Activated CD4-positive, alpha-beta T cell treated with anti-CD3 and anti-CD28 coated beads, Interleukin-2, amount 50 U/mL, for 24 hours (primary cell): Measurements from ENCODE around the gene OPRD1.
A peak's percentile ranks its signal among the peaks of the same experiment; 100 is the strongest.
"Not testable (repeated sequence)": the region's sequence is repeated elsewhere in the genome, so short reads cannot be mapped to it uniquely, and the experiment has no call there.

Experiments used
- DNase-seq, 2 donors: peaks; one replicate each; pipeline ENCODE4 v3.0.0-alpha.2; 2020; ENCODE audit warnings: low read depth in 1 of 2, low spot score in 1 of 2

Gene OPRD1

GRCh38 chr1:28840928-28841544, 29.1 kb downstream of the OPRD1 start:
- no peak for DNase-seq

GRCh38 chr1:28845786-28846543, 34.0 kb downstream of the OPRD1 start:
- no peak for DNase-seq

DNA sequence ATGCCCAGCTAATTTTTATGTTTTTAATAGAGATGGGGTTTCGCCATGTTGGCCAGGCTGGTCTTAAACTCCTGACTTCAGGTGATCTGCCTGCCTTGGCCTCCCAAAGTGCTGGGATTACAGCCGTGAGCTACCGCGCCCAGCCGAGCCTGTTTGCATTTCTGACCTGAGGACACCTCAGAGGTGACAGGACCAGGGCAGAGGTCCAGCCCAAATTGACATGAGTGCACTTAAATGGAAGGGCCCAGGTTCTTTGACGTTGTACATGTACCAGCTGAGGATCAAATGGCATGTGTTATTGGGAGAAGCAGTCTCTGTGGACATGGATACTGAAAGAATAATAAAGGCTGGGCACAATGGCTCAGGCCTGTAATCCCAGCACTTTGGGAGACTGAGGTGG, 35.2 kb downstream of the OPRD1 start:
- not testable (repeated sequence) for DNase-seq

- no peak for DNase-seq
Observed at GRCh38 chr1:28848416-28848815, 36.4 kb downstream of the OPRD1 start.

GRCh38 chr1:28853093-28853742, 41.2 kb downstream of the OPRD1 start:
- DNase-seq, result no peak

DNA sequence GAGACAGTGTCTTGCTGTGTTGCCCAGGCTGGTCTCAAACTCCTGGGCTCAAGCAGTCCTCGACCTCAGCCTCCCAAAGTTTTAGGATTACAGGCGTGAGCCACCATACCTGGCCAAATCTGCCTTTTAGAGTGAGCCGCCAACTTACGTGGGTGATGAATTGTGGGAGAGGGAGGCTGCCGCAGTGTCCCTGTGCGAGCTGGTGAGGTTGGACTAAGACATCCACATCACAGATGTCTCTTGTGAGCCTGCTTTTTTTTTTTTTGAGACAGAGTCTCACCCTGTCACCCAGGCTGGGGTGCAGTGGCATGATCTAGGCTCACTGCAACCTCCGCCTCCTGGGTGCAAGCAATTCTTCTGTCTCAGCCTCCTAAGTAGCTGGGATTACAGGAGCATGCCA, 42.4 kb downstream of the OPRD1 start:
- DNase-seq, result not testable (repeated sequence)

DNA sequence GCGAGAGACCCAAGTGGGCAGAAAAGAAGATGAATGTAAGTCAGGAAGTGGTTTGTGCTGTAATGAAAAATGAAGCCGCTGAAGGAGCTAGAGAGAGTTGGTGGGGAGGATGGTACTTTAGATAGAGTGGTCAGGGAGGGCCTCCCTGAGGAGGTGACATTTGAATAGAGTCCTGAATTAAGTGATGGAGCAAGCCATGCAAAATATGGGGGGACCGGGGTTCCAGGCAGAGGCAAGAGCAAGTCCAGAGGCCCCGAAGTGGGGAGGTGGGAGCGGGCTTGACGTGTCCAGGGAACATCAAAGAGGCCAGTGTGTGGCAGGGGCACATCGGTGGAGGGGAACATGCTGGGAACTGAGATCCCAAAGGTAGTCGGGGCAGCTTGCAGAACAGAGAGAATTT, 43.1 kb downstream of the OPRD1 start:
- DNase-seq, result no peak

DNA sequence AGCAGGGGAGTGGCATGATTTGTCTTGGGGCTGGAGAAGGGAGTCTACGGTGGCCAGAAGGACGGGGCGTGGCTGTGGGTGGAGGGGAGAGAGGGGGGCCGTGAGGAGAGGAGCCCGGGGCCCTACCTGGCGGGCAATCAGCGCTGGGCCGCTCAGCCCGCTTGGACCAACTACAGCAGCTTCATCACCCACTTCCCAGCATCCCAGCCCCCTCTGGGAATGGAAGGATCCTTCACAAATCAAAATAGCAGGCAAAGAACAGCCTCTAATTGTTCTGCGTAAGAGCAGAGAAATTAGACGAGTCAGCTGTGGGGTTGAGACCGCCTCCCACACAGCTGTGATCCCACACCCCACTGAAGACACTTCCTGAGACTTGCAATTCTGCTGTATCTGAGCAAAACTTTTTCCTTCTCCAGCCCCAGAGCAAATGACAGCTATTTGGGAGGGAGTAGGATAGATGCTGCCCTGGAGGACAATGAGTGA, 43.5 kb downstream of the OPRD1 start:
- DNase-seq, result no peak

- no peak for DNase-seq
Observed at GRCh38 chr1:28855969-28856368, 44.0 kb downstream of the OPRD1 start.

DNA sequence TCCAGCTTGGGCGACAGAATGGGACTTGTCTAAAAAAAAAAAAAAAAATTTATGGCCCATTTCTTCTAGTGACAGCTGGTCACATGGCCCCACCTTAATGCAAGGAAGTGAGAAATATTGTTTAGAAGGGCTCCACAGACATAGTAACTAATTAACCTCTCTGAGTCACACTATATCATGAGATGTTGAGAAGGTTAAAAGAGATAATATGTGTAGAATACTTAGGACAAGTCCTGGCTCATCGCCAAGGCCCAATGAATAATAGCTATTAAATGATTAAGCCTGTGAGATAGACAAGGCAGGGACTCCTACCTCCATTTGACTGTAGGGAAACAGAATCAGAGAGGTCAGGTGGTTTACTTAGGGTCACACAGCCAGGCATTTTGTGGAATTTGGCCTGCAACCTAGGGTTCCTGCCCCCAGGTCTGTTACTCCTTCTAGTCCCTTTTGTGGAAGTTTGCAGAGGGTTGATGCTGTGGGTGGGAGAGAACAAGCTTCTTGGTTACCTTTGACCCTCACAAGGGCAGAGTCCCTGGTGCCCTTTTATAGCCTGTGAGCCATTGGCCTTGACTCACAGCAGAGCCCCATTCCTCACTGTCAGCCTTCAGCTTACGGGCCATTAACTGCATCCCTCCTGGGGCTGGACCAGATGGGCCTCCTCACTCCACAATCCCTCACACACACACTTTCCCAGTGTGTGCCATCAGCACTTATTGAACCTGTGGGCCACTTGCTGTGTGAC, 48.5 kb downstream of the OPRD1 start:
- DNase-seq, result no peak

DNA sequence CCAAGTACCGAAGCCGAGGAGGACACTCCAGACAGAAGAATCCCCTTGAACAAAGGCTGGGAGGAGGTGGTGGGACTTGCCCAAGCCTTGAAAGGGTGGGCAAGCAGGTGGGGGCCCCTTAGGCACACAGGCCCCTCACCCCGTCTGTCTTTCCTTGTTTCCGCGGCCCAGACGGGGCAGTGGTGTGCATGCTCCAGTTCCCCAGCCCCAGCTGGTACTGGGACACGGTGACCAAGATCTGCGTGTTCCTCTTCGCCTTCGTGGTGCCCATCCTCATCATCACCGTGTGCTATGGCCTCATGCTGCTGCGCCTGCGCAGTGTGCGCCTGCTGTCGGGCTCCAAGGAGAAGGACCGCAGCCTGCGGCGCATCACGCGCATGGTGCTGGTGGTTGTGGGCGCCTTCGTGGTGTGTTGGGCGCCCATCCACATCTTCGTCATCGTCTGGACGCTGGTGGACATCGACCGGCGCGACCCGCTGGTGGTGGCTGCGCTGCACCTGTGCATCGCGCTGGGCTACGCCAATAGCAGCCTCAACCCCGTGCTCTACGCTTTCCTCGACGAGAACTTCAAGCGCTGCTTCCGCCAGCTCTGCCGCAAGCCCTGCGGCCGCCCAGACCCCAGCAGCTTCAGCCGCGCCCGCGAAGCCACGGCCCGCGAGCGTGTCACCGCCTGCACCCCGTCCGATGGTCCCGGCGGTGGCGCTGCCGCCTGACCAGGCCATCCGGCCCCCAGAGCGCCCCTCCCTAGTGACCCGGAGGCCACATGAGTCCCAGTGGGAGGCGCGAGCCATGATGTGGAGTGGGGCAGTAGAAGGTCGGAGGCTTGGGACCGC, 50.8 kb downstream of the OPRD1 start:
- DNase-seq, result no peak

- DNase-seq, result no peak
Observed at GRCh38 chr1:28864695-28865094, 52.7 kb downstream of the OPRD1 start.

DNA sequence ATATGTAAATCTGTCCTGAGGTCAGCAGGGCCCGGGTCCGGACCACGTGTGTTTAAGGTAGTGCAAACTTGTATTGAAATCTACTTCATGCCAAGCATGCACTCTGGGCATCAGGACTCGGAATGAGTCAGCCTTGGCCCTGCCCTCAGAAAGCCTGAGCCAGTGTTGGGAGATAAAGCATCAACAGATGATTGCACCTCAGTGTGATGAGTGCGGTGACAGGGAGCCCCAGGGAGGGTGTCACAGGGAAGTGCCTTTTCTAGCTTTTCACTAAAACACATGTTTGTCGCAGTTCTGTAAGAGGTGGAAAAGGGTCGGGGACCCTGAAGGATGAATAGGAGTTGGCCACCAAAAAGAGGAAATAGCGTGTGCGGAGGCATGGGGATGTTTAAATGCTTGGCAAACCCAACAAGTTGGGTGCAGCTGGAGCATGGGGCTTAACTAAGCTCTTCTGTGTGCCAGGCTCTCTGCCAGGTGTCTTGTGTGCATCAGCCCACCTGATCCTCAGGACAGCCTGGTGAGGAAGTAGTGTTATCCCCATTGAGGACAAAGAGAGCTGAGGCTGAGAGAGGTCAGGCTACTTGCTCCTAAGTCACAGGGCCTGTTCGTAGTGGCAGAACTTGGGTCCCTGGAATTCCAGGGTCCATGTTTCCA, 54.2 kb downstream of the OPRD1 start:
- no peak for DNase-seq

- no peak for DNase-seq
Observed at GRCh38 chr1:28867850-28868249, 55.9 kb downstream of the OPRD1 start.

DNA sequence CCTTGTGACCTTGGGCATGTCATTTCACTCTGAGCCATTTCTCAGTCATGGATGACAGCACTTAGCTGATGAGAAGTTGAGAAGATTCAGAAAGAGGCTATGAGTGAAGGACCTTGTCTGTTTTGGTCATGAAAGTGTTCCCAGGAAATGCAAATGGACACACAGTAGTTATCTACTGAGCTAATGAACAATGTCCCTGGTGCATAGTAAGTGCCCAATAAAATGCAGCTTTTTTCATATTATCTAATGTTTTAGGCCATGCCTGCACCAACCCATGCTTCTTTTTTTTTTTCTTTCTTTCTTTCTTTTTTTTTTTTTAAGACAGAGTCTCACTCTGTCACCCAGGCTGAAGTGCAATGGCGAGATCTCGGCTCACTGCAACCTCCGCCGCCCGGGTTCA, 58.0 kb downstream of the OPRD1 start:
- no peak for DNase-seq

- DNase-seq, result no peak
Observed at GRCh38 chr1:28871631-28872401, 59.8 kb downstream of the OPRD1 start.

DNA sequence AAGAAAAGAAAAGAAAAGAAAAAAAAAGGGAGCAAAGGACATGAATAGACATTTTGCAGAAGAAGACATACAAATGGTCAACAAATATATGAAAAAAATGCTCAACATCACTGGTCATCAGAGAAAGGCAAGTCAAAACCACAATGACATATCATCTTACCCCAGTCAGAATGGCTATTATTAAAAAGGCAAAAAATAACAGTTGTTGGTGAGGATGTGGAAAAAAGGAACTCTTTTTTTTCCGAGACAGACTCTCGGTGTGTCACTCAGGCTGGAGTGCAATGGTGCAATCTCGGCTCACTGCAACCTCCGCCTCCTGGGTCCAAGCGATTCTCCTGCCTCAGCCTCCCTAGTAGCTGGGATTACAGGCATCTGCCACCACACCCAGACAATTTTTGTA, 63.2 kb downstream of the OPRD1 start:
- DNase-seq, result not testable (repeated sequence)

DNA sequence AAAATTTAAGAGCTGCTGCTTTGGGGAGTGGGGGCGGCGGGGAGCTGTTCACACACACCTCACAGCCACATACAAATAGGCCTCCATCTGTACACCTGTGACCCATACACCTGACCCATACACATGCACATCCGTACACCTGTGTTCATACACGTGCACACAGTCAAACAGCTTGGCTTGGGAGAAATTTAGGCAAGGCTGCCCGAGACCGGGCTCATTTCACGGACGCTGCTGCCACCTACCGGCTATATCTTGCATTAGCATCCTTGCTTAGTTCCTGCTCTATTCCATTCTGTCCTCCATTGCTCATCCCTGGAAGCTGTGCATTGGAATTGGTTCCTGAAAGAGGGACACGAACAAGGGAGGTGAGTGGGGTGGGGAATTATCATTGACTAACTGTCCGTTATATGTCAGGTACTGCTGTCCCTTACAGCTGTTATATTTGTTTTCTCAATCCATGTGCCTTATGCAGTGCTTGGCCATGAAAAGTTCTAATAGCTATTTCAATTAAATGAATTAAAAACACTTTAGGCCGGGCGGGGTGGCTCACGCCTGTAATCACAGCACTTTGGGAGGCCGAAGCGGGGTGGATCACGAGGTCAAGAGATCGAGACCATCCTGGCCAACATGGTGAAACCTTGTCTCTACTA, 65.3 kb downstream of the OPRD1 start:
- DNase-seq, result peak; percentile 61 to 69

GRCh38 chr1:28878796-28879195, 66.8 kb downstream of the OPRD1 start:
- DNase-seq, result no peak
